ENCODE results near the gene SRSF9.
"Not testable (repeated sequence)": the region's sequence is repeated elsewhere in the genome, so short reads cannot be mapped to it uniquely, and the experiment has no call there.

Gene SRSF9

DNA sequence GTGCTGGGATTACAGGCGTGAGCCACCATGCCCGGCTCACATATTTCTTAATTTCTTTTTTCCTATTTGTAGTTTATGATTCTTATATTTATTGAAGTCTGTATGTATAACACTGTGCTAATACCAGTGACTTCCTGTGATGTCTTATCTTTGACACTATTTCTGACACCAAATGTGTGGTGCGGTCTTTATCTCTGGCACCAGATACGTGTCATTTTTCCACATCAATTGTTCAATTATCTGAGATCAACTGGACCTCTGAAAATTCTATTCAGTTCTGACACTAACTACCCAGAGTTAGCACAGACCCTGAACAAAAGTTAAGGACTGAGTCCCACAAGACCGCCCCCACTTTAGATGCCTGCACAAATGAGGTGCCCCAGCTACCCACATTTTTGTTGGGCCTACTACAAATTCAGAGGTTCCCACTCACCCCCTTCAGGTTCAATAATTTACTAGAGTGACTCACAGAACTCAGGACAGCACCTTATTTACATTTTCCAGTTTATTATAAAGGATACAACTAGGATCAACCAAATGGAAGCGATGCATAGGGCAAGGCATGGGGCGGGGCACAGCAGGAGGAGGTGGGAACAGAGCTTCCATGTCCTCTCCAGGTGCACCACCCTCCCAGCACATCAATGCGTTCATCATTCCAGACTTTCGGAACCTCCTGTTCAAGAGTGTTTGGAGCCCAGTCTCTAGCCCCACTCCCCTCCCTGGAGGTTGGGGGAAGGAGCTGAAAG, 11.6 kb upstream of the SRSF9 start:
- no peak for DNase-seq

DNA sequence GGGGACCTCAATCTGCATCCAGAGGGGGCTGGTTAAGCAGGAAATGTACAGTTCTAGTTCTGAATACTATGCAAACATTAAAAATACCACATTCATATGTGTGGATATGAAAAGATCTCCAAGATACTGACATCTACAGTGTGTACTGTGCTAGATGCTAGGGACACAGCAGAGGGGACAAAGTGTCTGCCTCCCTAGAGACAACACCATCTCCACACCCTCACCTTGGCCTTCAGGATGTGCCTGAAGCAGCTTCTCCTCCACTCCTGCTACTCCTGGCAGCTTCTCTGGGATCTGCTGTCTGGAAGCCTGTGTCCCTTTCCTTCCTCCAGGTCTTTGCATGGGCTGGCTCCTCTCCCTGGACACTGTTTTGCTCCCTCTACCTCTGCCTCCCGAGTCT, 10.7 kb upstream of the SRSF9 start:
- no peak for DNase-seq

DNA sequence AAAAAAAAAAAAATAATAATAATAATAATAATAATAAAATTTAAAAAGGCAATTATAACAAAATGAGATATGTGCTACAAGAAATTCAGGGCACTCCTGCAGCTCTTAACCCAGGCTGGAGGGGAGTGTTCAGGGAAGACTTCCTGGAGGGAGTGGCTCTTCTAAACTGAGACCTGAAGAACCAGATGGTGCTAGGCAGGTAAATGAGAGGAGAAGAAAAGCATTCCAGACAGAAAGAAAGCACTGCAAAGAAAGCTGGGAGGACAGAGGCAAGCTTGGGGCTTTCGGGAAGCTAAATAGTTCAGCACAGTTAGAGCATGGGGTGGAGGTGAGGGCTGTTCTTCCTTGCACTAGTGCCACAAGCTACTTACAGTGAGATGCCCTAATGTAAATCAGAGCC, 9.9 kb upstream of the SRSF9 start:
- no peak for DNase-seq

DNA sequence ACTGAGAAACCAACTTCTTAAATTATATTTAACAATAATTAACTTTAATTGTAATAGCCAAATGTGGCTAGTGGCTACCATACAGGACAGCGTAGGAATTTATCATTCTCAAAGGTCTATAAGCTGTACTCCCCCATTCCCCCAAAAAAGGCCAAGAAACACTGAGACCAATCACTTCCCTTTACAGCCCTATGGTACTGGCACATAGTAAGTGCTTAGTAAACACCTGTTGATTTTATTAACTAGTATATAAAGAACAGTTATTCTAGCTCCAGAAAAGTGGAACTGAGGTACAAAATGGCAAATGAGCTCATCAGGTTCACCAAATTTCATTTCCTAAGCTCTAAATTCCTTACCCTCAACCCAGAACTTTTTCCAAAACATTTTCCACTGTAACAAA, 6.1 kb upstream of the SRSF9 start:
- no peak for DNase-seq

DNA sequence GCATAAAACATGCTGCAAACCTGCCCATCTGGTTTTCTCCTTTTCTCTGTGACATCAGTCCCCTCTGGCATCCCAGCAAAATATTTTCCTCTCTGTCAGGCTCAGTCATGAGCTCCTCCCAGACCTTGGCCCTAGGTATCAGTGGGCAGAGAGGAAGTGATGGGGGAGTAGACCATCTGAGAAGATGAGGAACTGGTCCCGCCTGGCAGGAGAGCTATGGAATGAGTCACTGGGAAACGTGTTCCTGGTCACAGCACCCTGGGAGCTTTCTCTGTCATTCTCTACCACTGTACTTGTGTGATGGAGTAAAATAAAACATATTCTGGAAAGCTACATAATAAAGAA, 5.0 kb upstream of the SRSF9 start:
- DNase-seq: no peak

DNA sequence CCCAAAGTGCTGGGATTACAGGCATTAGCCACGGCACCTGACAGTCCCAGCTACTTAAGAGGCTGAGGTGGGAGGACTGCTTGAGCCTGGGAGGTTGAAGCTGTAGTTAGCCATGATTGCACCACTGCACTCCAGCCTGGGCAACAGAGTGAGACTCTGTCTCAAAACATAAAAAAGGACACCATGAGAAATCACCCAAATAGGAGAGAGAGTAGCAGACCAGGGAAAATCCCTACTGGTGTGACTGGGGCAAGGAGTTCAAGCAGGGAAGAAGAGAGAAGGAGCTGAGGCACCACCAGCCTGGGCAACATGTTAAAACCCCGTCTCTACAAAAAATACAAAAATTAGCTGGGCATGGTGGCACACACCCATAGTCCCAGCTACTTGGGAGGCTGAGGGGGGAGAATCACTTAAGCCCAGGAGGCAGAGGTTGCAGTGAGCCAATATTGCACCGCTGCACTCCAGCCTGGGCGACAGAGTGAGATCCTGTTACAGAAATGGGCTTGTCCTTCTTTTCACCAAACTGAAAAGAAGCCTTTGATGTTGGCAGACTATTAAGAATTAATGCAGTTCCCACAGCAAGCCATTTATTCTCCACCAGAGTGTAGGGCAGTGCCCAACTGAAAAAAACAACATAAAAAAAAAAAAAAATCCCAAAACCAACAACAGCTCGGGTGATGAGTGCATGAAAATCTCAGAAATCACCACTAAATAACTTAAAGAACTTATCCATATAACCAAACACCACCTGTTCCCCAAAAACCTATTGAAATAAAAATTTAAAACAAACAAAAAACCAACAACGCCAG, 4.5 kb upstream of the SRSF9 start:
- no peak for DNase-seq

DNA sequence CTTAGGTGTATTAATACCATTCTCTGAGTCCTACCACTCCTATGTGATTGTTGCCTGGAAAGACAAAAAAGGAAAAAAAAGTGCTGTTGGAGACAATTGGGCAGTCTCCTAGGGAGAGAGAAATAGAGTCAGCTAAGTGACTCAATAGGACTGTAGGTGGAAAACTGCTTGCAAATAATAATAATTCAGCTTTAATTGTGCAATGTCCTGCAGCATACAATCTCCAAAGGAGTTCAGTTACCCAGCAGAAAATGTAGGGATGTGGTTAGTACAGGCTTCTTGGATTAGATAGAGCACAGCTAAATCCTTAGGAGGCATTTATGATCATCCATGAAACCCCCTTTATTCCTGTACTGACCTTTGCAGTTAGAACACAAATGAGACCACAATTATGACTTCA, 3.0 kb upstream of the SRSF9 start:
- DNase-seq: no peak

DNA sequence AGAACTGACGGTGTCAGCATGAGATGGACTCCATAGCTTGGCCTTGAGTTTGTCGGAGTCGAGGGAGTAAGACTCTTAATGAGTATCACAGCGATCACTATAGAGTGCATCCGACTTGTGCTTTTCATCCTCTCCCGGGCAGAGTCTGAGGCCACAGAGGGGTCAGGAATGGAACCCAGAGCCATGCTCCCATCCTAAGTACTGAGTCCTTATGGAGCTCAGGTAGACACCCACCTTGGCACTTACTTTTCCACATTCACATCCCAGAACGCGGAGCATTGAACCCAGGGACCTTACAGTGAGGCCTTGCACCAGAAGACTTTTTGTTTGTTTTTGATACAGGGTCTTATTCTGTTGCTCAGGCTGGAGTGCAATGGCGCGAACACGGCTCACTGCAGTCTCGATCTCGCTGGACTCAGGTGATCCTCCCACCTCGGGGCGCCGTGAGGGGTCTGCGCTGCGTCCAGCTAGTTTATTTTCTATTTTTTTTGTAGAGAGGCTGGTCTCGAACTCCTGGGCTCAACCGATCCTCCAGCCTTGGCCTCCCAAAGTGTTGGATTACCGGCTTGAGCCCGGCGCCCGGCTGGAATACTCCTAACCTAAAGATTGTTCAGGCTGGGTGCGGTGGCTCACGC, 719 bp upstream of the SRSF9 start:
- DNase-seq: no peak

DNA sequence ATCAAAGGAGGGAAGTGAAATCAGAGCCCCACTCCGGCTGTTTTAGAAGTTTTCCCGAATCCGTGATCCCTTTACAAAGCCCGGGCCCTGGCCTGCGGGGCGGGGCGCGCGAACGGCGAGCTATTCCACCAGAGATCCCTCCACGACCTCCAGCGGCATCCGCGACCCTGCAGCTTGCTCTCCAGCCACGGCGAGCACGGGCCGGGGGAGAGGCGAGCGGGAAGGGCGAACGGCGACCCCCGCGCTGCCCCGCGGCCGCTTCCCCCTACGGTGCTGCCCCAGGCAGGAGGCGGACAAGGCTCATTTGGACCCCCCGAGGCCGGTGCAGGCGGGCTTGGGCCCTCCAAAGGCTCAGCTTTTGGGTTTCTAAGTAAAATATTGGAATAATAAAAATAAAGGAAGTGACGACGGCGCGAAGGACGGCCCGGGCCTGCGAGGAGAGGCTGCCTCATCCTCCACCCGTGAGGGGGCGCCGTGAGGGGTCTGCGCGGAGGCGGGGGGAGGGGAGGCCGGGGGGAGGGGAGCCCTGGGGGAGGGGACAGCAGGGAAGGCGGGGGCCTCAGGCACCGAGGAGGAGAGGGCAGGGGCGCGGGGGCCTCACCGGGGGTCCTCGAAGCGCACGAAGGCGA, 613 bp downstream of the SRSF9 start:
- DNase-seq: no peak

DNA sequence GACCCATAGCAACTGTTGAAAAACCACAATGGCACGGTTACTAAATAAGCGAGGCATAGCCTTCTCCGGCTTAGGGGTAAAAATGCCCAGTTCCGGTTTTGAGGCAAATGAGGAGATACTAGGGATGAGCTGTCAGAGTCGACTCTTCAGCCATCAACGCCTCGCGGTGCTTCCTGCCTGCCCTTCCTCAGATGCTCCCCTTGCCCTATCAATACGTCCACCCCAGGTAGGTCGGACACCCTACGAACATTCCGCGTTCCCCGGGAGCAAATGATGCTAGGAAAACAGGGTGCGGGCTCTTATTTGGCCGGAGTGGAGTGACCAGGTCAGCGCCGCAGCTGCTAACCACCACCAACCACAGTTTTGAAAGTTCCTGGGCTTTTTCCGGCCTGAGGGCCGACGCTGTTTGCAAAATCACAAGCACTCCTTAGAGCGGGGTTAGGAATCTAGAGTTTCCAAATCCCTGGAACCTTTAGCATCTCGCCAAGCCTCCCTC, 1.2 kb downstream of the SRSF9 start:
- no peak for DNase-seq

DNA sequence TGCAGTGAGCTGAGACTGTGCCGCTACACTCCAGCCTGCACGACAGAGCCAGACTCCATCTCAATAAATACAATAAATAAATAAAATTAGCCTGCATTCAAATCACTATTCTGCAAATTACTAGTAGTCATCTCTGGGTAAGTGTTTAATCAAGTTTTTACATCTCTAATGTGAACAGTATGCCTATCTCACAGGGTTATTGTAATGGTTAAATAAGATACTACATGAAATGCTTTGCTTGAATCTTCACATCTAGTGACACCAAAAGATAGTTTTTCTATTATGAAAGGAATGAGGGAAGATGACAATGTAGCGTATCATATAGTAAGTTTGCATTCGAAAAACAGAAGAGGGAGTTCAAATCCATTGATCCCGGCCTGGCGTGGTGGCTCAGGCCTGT, 2.1 kb downstream of the SRSF9 start:
- no peak for DNase-seq

DNA sequence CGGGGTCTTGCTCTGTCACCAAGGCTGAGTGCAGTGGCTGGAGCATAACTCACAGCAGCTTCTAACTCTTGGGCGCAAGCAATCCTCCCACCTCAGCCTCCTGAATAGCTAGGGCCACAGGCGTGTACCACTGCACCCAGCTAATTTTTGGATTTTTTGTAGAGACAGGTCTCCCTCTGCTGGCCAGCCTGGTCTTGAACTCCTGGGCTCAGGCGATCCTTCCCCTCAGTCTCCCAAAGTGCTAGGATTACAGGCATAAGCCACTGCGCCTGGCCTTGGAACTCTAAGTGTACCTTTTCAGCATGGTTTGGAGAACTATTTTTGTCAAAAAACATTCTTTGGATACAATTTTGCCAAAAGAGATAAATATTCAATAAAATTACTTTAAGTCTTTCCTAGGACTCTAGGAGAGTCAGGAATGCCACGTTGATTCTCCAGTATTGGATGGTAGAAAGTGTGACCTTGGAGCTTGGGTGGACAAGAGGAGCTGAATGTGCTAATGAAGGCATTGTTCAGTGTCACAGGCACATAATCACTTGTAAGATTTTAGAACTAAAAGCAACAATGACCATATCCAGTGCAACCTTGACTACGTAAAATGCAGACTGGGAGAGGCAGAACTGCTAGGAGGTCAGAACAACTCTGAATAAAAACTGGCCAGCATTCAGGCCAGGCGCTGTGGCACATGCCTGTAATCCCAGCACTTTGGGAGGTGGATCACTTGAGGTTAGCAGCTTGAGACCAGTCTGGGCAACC, 2.8 kb downstream of the SRSF9 start:
- DNase-seq: no peak

DNA sequence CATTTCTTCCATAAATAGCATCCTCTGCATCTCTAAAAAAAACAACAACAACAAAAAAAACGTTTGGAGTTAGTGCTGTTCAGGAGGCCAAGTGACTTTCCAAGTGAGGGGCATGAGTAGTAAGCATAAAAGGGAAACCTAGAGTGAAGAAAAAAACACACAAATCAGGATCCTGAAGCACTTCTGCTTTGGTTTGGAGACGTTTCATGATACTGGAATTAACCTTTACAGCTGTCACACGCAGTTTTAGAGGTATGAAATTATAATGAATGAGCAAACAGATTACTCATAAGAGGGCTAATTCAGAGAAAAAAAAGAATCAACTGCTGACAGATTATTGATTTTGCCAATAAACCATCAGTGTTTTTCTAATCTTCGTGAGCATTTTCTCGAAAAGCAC, 3.8 kb downstream of the SRSF9 start:
- DNase-seq: no peak

DNA sequence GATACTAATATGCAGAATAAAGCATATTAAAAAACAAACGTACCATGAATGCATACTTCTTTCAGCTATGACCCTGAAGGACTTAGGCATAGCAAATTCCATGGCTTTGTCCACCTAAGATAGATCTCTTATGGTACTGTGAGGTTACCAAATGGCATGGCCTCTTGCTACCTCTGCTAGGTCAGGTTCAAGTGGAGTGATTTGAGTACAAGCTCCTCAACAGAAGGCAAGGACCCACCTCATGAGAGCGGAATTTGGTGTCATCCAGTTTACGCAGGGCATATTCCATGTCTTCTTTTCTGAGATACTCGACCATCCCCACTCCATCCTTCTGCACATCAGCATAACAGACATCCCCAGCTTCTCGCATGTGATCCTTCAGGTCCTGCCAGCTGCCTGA, 5.8 kb downstream of the SRSF9 start:
- DNase-seq: no peak

DNA sequence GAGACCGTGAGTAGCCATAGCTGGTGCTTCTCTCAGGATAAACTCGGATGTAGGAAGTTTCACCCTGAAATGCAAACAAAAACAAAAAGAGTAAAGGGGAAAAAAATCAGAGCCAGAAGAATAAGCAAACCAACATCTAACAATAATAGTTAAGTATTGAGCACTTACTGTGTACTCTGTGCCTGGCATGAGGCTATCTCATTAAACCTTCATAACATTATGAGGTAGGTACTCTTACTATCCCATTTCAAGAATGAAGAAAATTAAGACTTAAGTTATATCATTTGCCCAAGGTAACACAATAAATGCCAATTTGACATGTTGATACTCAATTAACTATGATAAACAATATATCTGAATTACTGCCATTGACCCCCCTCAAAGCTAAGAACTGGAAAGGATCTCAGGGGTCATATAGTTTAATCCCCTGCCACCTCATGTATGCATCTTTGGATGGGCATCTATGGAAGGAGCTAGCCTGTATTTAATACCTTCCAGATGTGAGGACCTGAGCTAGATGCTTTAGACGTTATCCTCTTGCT, 7.4 kb downstream of the SRSF9 start:
- no peak for DNase-seq

DNA sequence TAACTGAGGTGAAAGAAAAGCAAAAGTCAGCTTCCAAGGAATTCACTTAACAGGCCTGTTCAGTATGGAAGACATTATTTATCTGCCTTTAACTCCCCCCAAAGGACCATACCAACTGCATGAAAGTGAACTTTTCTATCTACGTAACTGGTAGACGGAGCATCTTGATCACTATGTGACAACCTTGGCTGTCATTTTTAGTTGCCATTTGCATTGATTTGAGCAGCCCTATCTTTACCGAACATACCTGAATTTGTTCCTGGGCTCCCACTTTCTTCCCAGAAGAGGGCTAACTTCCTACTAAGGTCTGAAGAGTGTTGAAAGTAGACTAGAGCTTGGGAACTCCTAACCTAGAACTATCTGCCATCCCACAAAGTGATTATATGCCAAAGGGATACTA, 9.4 kb downstream of the SRSF9 start:
- no peak for DNase-seq

DNA sequence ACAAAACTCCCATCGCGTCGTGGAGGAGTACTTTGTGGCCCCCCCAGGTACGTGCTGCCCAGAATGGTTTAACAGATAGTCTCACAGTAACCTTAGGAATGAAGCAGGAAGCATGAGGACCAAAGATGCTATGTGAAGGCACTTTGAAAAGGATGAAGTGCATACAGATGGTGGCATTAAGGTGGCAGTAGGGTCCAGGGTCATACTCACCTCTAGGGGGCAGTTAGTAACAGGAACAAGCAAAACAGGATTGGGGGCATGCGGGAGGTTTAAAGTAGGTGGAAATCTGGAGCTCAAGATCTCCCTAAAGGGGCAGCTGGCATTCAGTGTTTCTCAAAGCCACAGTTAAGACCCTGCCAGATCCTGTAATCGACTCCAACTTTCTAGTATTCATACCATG, 12.4 kb downstream of the SRSF9 start:
- DNase-seq: no peak

DNA sequence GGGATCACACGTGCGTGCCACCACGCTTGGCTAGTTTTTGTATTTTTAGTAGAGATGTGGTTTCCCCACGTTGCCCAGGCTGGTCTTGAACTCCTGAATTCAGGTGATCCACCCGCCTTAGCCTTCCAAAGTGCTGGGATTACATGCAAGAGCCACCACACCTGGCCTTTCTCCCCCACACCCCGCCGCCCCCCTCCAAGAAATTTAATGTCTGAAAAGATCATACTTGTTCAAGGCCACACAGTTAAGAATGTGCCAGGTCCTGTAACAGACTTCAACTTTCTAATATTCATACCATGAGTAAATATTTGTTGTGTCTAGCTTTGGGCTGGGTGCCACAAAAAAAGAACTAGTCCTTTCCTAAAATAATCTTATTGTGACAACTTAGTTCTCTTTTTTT, 14.2 kb downstream of the SRSF9 start:
- DNase-seq: no peak

DNA sequence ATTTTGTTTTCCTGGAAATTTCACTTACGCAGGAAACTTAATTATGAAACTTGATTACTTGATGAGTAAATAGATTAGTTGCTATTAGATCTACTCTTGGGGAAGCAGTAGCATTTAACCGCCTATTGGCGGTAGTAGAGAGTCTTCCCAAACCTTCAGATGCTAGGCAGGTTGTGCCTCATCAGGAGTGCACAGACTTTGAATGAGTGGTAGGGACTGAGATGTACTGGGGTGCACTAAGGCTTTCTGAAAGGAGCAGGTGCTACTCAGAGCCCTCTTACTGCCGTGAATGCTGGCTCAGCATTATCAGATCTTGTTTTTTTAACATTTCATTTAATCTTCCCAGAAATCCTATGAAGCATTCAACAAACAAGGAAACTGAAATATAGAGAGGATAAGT, 15.6 kb downstream of the SRSF9 start:
- DNase-seq: no peak

DNA sequence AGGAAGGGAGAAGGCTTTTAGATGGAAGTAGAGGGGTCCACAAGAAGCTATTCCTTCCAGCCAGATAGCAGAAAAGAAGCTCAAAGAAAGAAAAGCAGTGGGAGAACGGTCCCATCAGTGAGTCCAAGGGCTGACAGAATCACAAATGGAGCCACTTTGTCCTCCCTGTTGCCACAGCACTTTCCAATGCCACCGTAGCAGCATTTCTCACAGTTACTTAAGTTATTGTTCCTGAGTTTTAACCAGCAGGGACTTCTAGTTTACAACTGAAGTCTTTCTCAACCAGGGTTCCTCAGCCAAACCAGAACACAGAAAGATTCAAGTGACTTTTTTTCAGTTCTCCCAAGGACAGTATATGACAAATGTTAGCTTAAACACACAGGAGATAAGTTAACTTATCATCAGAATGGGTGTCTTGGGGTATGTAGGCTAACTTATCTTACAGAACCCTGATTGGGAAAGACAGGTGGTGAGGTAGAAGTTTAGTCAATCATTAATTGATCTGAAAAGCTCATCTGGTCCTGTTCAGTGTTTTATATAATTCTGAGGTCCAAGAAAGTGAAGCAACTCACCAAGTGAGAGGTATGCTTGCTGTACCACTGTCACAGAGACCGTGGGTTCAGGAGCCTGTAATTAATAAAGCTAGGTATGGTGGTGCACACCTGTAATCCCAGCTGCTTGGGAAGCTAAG, 16.3 kb downstream of the SRSF9 start:
- no peak for DNase-seq

DNA sequence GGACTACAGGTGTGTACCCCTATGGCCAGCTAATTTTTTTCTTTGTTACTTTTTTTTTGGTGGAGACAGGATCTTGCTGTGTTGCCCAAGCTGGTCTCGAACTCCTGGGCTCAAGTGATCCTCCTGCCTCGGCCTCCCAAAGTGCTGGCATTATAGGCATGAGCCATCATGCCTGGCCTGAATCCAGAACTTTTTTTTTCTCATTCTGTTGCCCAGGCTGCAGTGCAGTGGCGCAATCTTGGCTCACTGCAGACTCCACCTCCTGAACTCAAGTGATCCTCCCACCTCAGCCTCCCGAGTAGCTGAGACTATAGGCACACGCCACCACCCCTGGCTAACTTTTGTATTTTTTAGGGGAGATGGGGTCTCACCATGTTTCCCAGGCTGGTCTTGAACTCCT, 17.0 kb downstream of the SRSF9 start:
- not testable (repeated sequence) for DNase-seq

DNA sequence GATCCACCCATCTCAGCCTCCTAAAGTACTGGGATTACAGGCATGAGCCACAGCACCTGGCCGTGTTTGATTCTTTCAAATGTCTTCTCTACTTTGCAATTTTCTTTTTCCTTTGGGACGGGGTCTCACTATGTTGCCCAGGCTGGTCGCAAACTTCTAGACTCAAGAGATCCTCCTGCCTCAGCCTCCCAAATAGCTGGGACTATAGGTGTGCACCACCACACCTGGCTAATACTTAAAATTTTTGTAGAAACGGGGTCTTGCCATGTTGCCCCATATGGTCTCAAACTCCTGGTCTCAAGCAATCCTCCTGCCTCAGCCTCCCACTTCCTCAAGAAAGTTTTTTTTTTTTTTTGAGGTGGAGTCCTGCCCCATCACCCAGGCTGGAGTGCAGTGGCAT, 21.6 kb downstream of the SRSF9 start:
- DNase-seq: no peak
